HCT116 (cell line): ENCODE data around the gene RHBDD3. TPM values are rescaled to one million over a fixed set of nuclear protein-coding genes. Genes with fewer than 3 reads are reported as not detected.
A peak's percentile ranks its signal among the peaks of the same experiment; 100 is the strongest.

Experiments used
- ATAC-seq: fragments of 200-7000 bp; cut with Tn5 transposase; 2 replicates; pipeline ENCODE4 v1.9.1; 2020; ENCODE audit warnings: mild to moderate bottlenecking, moderate library complexity
- BruUV-seq: library from RNA; stranded (reverse); fragments of 400-500 nt; replicated peaks from 2 replicates; lab custom pipeline; 2021; lab: Mats Ljungman, UMichigan
- CTCF ChIA-PET: fragments of 300-600 bp; sonication (Branson Sonifier 250); formaldehyde crosslinking; loops from one replicate; lab custom pipeline; 2021; ENCODE audit warnings: antibody characterized with exemption; lab: Charles Lee
- POLR2A ChIA-PET: fragments of 300-600, 350-600 bp; sonication (Branson Sonifier 250); formaldehyde crosslinking; loops from one replicate; lab custom pipeline; 2021; ENCODE audit warnings: antibody characterized with exemption; lab: Charles Lee
- RAD21 ChIA-PET, 2 experiments: fragments of 300-600 bp; sonication (Branson Sonifier 250); formaldehyde crosslinking; loops; one replicate each; lab custom pipeline; 2023; ENCODE audit warnings: low total read pairs in 2 of 2; ENCODE audit not compliant: uncharacterized antibody in 2 of 2, unreplicated experiment in 2 of 2, low non-redundant PET in 1 of 2; lab: Charles Lee
- DNase-seq: peaks from one replicate; pipeline ENCODE4 v3.0.0-alpha.2; 2010; ENCODE audit warnings: low read depth, low spot score
- H2AFZ ChIP-seq: fragments of 200-600 bp; shearing (Covaris generic), sonication (generic); 2 replicates; pipeline ENCODE4 v1.6.1; 2017; ENCODE audit warnings: low read depth, mixed run types, mixed read lengths, antibody characterized with exemption, low read length; ENCODE audit not compliant: poor library complexity, severe bottlenecking
- H3K27ac ChIP-seq: 2 replicates; pipeline ENCODE4 v1.5.1; 2012; ENCODE audit warnings: low read depth, low read length
- H3K27me3 ChIP-seq: fragments of 200-600 bp; sonication (generic); 2 replicates; pipeline ENCODE4 v1.6.1; 2016; ENCODE audit warnings: mixed run types, low read length, mixed read lengths; ENCODE audit not compliant: insufficient read depth
- H3K36me3 ChIP-seq, 2 experiments: fragments of 200-500 bp in 1 of 2; fragments of 200-600 bp in 1 of 2; sonication (Bioruptor generic) in 1 of 2; sonication (generic) in 1 of 2; 2 replicates each; pipeline versions ENCODE4 v1.5.1 to v1.6.1; 2014 to 2016; ENCODE audit warnings: low read length in 2 of 2, inconsistent platforms in 1 of 2, mixed read lengths in 1 of 2, mixed run types in 1 of 2; ENCODE audit not compliant: insufficient read depth in 2 of 2, control insufficient read depth in 1 of 2
- H3K4me1 ChIP-seq, 2 experiments: fragments of 200-600 bp in 1 of 2; sonication (generic) in 1 of 2; 2 replicates each; pipeline versions ENCODE4 v1.5.1 to v1.6.1; 2012 to 2017; ENCODE audit warnings: low read length in 2 of 2, inconsistent platforms in 1 of 2, mild to moderate bottlenecking in 1 of 2, mixed read lengths in 1 of 2, mixed run types in 1 of 2, moderate library complexity in 1 of 2; ENCODE audit not compliant: insufficient read depth in 2 of 2, control insufficient read depth in 1 of 2
- H3K4me2 ChIP-seq: fragments of 200-600 bp; sonication (generic); 2 replicates; pipeline ENCODE4 v1.6.1; 2017; ENCODE audit warnings: mixed run types, low read length, mixed read lengths
- H3K4me3 ChIP-seq, 2 experiments: fragments of 200-600 bp in 1 of 2; sonication (generic) in 1 of 2; replicated peaks in 1 of 2; 2 replicates each; pipeline ENCODE4 v1.5.1; 2011 to 2016; ENCODE audit warnings: low read length in 2 of 2, control low read depth in 1 of 2, low read depth in 1 of 2, mild to moderate bottlenecking in 1 of 2, mixed read lengths in 1 of 2, mixed run types in 1 of 2
- H3K79me2 ChIP-seq: fragments of 200-600 bp; sonication (generic); 2 replicates; pipeline ENCODE4 v1.6.1; 2017; ENCODE audit warnings: mild to moderate bottlenecking, mixed run types, low read length, moderate library complexity, mixed read lengths; ENCODE audit not compliant: insufficient read depth
- H3K9ac ChIP-seq: fragments of 200-600 bp; sonication (generic); 2 replicates; pipeline ENCODE4 v1.6.1; 2016; ENCODE audit warnings: low read length, mixed read lengths
- H3K9me2 ChIP-seq: fragments of 200-600 bp; sonication (generic), shearing (Covaris generic); 2 replicates; pipeline ENCODE4 v1.6.1; 2017; ENCODE audit warnings: mixed run types, mild to moderate bottlenecking, moderate library complexity; ENCODE audit not compliant: insufficient read depth
- H3K9me3 ChIP-seq, 2 experiments: fragments of 200-500 bp in 1 of 2; fragments of 200-600 bp in 1 of 2; sonication (Bioruptor generic) in 1 of 2; sonication (generic) in 1 of 2; 2 replicates each; pipeline ENCODE4 v1.6.1; 2014 to 2017; ENCODE audit warnings: low read length in 2 of 2, mixed read lengths in 2 of 2, inconsistent platforms in 1 of 2, low read depth in 1 of 2, mild to moderate bottlenecking in 1 of 2, mixed run types in 1 of 2, moderate library complexity in 1 of 2; ENCODE audit not compliant: control insufficient read depth in 1 of 2, insufficient read depth in 1 of 2
- H4K20me1 ChIP-seq: fragments of 200-600 bp; sonication (generic), shearing (Covaris generic); 2 replicates; pipeline ENCODE4 v1.6.1; 2017; ENCODE audit warnings: mixed run types, mild to moderate bottlenecking, moderate library complexity; ENCODE audit not compliant: insufficient read depth
- CEBPB ChIP-seq: IDR thresholded peaks from 2 replicates; pipeline ENCODE4 v1.6.1; 2012; ENCODE audit warnings: low read depth
- EZH2 ChIP-seq: fragments of 200-600 bp; sonication (generic); IDR thresholded peaks from 2 replicates; pipeline ENCODE4 v1.6.1; 2017; ENCODE audit warnings: antibody characterized with exemption, mixed run types
- JUND ChIP-seq: IDR thresholded peaks from 2 replicates; pipeline ENCODE4 v1.6.1; 2012
- RAD21 ChIP-seq: IDR thresholded peaks from 2 replicates; pipeline ENCODE4 v1.6.1; 2012; ENCODE audit warnings: low read depth, mild to moderate bottlenecking
- TCF7L2 ChIP-seq: IDR thresholded peaks from 2 replicates; pipeline ENCODE4 v1.7.0; 2011; ENCODE audit warnings: borderline replicate concordance, inconsistent platforms; ENCODE audit not compliant: insufficient read depth, insufficient read length; ENCODE audit errors: extremely low read depth
- YY1 ChIP-seq: IDR thresholded peaks from 2 replicates; pipeline ENCODE4 v1.6.1; 2011; ENCODE audit warnings: low read length, low read depth, moderate library complexity, mild to moderate bottlenecking; ENCODE audit not compliant: insufficient replicate concordance; ENCODE audit errors: extremely low read depth
- ZFX ChIP-seq: fragments of 450-650 bp; IDR thresholded peaks from 2 replicates; pipeline ENCODE4 v1.6.1; 2017
- ZNF274 ChIP-seq: fragments of 200-500 bp; sonication (Bioruptor generic); IDR thresholded peaks from 2 replicates; pipeline ENCODE4 v1.6.1; 2014; ENCODE audit warnings: mild to moderate bottlenecking, low read depth, low read length, inconsistent platforms
- intact Hi-C: fragments of 100-400 bp; cut with micrococcal nuclease; formaldehyde crosslinking; loops from 2 replicates; pipeline ENCODE4 v1.10.0; 2022
- total RNA-seq: library from RNA; stranded (reverse); gene quantifications from one replicate; pipeline ENCODE4 v1.2.1, GENCODE V29; 2021; ENCODE audit not compliant: unreplicated experiment
- TF ChIP-seq, protein P1 (sequence below): IDR thresholded peaks from 2 replicates; pipeline ENCODE4 v1.6.1; 2011; ENCODE audit warnings: mild to moderate bottlenecking, low read length, moderate library complexity; ENCODE audit not compliant: insufficient replicate concordance; ENCODE audit errors: extremely low read depth
- TF ChIP-seq, protein P2 (sequence below), 3 experiments: fragments of 200-600 bp in 1 of 3; sonication (generic) in 1 of 3; IDR thresholded peaks in 2 of 3; conservative IDR thresholded peaks in 1 of 3; 2 replicates each; pipeline ENCODE4 v1.5.1; 2012 to 2017; ENCODE audit warnings: low read depth in 2 of 3, low read length in 2 of 3, antibody characterized with exemption in 1 of 3, borderline replicate concordance in 1 of 3, control low read depth in 1 of 3, mild to moderate bottlenecking in 1 of 3, mixed read lengths in 1 of 3, mixed run types in 1 of 3, moderate library complexity in 1 of 3; ENCODE audit not compliant: insufficient read depth in 1 of 3
- TF ChIP-seq, protein P3 (sequence below): IDR thresholded peaks from 2 replicates; pipeline ENCODE4 v1.6.1; 2012; ENCODE audit warnings: low read depth
- TF ChIP-seq, protein P4 (sequence below): IDR thresholded peaks from 2 replicates; pipeline ENCODE4 v1.6.1; 2012
- TF ChIP-seq, protein P5 (sequence below): IDR thresholded peaks from 2 replicates; pipeline ENCODE4 v1.6.1; 2012

Gene RHBDD3
- total RNA-seq, 1 experiment from 2014 or later, result 30.2 TPM

DNA sequence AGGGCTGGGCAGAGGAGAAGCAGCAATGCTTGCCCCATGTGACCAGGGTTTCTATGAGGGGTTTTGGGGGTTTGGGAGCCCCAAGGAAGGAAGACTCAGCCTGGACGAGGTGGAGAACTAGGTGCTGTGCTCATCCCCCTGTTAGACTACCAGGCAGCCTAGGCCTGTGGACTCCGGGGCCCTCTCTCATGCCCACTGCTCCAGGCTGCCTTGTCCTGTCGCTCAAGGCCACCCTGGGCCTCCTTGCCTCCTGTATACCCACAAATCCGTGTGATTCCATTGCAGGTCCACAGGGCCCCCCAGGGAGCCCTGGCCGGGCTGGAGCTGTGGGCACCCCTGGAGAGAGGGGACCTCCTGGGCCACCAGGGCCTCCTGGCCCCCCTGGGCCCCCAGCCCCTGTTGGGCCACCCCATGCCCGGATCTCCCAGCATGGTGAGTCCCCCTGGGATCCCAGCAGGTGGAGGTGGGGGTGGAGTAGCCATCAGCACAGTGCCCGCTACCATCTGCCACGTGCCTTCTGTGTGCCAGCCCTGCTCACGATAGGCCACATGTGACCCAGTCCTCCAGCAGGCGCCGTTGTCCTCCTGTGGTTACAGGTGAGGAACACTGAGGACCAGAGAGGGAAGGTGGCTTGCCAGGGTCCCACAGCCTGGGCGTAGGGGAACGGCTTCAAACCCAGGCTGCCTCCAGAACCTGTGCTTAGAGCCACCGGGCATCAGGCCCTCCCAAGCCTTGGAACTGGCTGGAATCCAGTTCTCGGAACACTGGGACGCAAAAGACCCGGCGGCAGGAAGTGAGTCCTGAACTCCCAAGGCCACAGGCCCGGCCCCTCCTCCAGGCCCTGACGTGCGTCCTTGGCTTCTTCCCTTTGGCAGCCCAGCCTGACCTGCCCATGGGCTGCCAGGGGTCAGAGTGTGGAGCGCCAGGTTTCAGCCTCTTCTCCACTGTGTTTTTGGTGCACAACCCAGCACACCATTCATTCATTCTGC is 35.5 kb downstream of the RHBDD3 start:
- no peaks in the 10 kb centered on the region for H3K79me2 ChIP-seq
- no peak for DNase-seq
- no peaks in the 10 kb centered on the region for H4K20me1 ChIP-seq
- CTCF ChIA-PET, result no interaction called here
- no peak overlapping the region for H3K4me3 ChIP-seq
- no peaks in the 10 kb centered on the region for H3K9me3 ChIP-seq
- no peaks in the 10 kb centered on the region for H3K36me3 ChIP-seq
- H3K9ac ChIP-seq, result no peak overlapping the region
- ATAC-seq, result 0 out of 2 replicates have a peak, but pooled peaks have one; percentile 11
- TF ChIP-seq, protein P1, sequence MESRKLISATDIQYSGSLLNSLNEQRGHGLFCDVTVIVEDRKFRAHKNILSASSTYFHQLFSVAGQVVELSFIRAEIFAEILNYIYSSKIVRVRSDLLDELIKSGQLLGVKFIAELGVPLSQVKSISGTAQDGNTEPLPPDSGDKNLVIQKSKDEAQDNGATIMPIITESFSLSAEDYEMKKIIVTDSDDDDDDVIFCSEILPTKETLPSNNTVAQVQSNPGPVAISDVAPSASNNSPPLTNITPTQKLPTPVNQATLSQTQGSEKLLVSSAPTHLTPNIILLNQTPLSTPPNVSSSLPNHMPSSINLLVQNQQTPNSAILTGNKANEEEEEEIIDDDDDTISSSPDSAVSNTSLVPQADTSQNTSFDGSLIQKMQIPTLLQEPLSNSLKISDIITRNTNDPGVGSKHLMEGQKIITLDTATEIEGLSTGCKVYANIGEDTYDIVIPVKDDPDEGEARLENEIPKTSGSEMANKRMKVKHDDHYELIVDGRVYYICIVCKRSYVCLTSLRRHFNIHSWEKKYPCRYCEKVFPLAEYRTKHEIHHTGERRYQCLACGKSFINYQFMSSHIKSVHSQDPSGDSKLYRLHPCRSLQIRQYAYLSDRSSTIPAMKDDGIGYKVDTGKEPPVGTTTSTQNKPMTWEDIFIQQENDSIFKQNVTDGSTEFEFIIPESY, result no peak
- TF ChIP-seq CEBPB (no peak), JUND (no peak), ZNF274 (no peak), EZH2 (no peak), YY1 (no peak), ZFX (no peak), TCF7L2 (no peak), RAD21 (no peak)
- TF ChIP-seq, protein P2, sequence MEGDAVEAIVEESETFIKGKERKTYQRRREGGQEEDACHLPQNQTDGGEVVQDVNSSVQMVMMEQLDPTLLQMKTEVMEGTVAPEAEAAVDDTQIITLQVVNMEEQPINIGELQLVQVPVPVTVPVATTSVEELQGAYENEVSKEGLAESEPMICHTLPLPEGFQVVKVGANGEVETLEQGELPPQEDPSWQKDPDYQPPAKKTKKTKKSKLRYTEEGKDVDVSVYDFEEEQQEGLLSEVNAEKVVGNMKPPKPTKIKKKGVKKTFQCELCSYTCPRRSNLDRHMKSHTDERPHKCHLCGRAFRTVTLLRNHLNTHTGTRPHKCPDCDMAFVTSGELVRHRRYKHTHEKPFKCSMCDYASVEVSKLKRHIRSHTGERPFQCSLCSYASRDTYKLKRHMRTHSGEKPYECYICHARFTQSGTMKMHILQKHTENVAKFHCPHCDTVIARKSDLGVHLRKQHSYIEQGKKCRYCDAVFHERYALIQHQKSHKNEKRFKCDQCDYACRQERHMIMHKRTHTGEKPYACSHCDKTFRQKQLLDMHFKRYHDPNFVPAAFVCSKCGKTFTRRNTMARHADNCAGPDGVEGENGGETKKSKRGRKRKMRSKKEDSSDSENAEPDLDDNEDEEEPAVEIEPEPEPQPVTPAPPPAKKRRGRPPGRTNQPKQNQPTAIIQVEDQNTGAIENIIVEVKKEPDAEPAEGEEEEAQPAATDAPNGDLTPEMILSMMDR (IDR thresholded peaks at IDR 0.05 in 2 of 3, conservative IDR thresholded peaks at IDR 0.05 in 1 of 3; ENCODE audit: borderline replicate concordance in 1 of 3, insufficient read depth in 1 of 3, low read depth in 2 of 3, low read length in 2 of 3), result no peak
- TF ChIP-seq, protein P3, sequence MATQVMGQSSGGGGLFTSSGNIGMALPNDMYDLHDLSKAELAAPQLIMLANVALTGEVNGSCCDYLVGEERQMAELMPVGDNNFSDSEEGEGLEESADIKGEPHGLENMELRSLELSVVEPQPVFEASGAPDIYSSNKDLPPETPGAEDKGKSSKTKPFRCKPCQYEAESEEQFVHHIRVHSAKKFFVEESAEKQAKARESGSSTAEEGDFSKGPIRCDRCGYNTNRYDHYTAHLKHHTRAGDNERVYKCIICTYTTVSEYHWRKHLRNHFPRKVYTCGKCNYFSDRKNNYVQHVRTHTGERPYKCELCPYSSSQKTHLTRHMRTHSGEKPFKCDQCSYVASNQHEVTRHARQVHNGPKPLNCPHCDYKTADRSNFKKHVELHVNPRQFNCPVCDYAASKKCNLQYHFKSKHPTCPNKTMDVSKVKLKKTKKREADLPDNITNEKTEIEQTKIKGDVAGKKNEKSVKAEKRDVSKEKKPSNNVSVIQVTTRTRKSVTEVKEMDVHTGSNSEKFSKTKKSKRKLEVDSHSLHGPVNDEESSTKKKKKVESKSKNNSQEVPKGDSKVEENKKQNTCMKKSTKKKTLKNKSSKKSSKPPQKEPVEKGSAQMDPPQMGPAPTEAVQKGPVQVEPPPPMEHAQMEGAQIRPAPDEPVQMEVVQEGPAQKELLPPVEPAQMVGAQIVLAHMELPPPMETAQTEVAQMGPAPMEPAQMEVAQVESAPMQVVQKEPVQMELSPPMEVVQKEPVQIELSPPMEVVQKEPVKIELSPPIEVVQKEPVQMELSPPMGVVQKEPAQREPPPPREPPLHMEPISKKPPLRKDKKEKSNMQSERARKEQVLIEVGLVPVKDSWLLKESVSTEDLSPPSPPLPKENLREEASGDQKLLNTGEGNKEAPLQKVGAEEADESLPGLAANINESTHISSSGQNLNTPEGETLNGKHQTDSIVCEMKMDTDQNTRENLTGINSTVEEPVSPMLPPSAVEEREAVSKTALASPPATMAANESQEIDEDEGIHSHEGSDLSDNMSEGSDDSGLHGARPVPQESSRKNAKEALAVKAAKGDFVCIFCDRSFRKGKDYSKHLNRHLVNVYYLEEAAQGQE, result no peak
- TF ChIP-seq, protein P4, sequence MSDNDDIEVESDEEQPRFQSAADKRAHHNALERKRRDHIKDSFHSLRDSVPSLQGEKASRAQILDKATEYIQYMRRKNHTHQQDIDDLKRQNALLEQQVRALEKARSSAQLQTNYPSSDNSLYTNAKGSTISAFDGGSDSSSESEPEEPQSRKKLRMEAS, result no peak
- TF ChIP-seq, protein P5, sequence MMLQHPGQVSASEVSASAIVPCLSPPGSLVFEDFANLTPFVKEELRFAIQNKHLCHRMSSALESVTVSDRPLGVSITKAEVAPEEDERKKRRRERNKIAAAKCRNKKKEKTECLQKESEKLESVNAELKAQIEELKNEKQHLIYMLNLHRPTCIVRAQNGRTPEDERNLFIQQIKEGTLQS, result no peak
- no peak overlapping the region for H3K27ac ChIP-seq
- intact Hi-C loops, result no loop called here
- no TSS peak for BruUV-seq
- H3K9me2 ChIP-seq, result no peaks in the 10 kb centered on the region
- POLR2A ChIA-PET, result no interaction called here
- no peak overlapping the region for H3K4me2 ChIP-seq
- H3K4me1 ChIP-seq, result no peaks in the 10 kb centered on the region
- RAD21 ChIA-PET, result no interaction called here
- H3K27me3 ChIP-seq, result no peaks in the 10 kb centered on the region
- H2AFZ ChIP-seq, result no peak overlapping the region
